Breast epithelium (tissue), 4 donors: ENCODE measurements around the gene TLL2. TPM values are rescaled to one million over a fixed set of nuclear protein-coding genes. Genes with fewer than 3 reads are reported as not detected.

Experiments
- DNase-seq, 2 donors: peaks; one replicate each; pipeline ENCODE4 v3.0.0-alpha.2; 2019; ENCODE audit warnings: low spot score in 2 of 2
- H3K27ac ChIP-seq, 2 donors: fragments of 200-600 bp; sonication (generic) in 1 of 2; one replicate each; pipeline ENCODE4 v1.5.1; 2016 to 2019; ENCODE audit warnings: mild to moderate bottlenecking in 1 of 2
- H3K27me3 ChIP-seq, 2 donors: fragments of 200-600 bp; sonication (generic) in 1 of 2; one replicate each; pipeline versions ENCODE4 v1.5.1 to v1.6.0; 2017 to 2019; ENCODE audit warnings: control low read depth in 1 of 2, mild to moderate bottlenecking in 1 of 2
- H3K36me3 ChIP-seq: fragments of 200-600 bp; one replicate; pipeline ENCODE4 v1.5.1; 2019
- H3K4me1 ChIP-seq, 2 donors: fragments of 200-600 bp; sonication (generic); one replicate each; pipeline ENCODE4 v1.5.1; 2016 to 2019; ENCODE audit warnings: control low read depth in 1 of 2
- H3K4me3 ChIP-seq, 3 donors: fragments of 200-600 bp; sonication (generic); 1 replicate in 2 of 3; 2 replicates in 1 of 3; pipeline ENCODE4 v1.5.1; 2016 to 2019; ENCODE audit warnings: mild to moderate bottlenecking in 3 of 3, moderate library complexity in 2 of 3
- H3K9me3 ChIP-seq, 2 donors: fragments of 200-600 bp; sonication (generic) in 1 of 2; one replicate each; pipeline ENCODE4 v1.5.1; 2016 to 2019; ENCODE audit warnings: control low read depth in 1 of 2
- CTCF ChIP-seq, 3 donors: fragments of 450-650 bp; IDR thresholded peaks; one replicate each; pipeline ENCODE4 v1.5.1; 2016 to 2017; ENCODE audit warnings: antibody characterized with exemption in 3 of 3, mild to moderate bottlenecking in 3 of 3, moderate library complexity in 3 of 3
- POLR2A ChIP-seq: fragments of 450-650 bp; IDR thresholded peaks from one replicate; pipeline ENCODE4 v1.6.1; 2016; ENCODE audit warnings: antibody characterized with exemption, mild to moderate bottlenecking, moderate library complexity
- POLR2AphosphoS5 ChIP-seq, 3 donors: sonication (generic); formaldehyde crosslinking; IDR thresholded peaks; one replicate each; pipeline ENCODE4 v1.6.1; 2017; ENCODE audit warnings: antibody characterized with exemption in 3 of 3
- intact Hi-C: fragments of 100-400 bp; cut with DNase I; formaldehyde crosslinking; loops from one replicate; pipeline ENCODE4 v1.15.1; 2023; ENCODE audit warnings: low total_unique reads
- total RNA-seq, 3 donors: library from RNA; depleted of rRNA; stranded (reverse); fragments of >200 nt; gene quantifications; one replicate each; pipeline ENCODE4 v1.1.0, GENCODE V29; 2016

TLL2 gene
- total RNA-seq, 3 donors from 2014 or later: under 0.01 TPM; not detected in 2

DNA sequence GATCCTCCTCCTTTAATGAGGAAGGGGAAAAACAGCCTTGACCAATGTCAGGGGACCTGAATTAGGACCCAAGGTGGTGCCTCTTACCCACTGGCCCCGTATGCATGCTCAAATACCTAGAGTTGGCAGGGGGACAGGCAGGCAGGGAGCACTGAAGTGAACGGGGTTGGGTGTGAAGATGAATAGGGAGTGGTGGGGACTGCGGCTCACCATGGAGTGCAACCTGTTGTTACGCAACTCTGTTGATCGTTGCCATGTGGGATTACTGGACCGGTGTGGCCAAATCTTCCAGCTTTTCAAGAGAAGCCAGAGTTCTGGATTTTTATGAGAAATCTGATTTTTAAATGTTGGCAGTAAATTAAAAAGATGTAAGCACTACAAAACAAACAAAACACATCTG is 48.1 kb downstream of the TLL2 start:
- DNase-seq: no peak
- Histone ChIP-seq H3K27ac (no peak overlapping the region), H3K4me1 (no peaks in the 10 kb centered on the region), H3K9me3 (no peaks in the 10 kb centered on the region), H3K27me3 (peaks cover 0 to 14% of the 10 kb centered on the region in 2 donors), H3K36me3 (no peaks in the 10 kb centered on the region), H3K4me3 (no peak overlapping the region)
- TF ChIP-seq CTCF (IDR thresholded peaks at IDR 0.05): no peak
- TF ChIP-seq POLR2A: no peak
- TF ChIP-seq POLR2AphosphoS5 (IDR thresholded peaks at IDR 0.05): no peak
- intact Hi-C loops: no loop called here

DNA sequence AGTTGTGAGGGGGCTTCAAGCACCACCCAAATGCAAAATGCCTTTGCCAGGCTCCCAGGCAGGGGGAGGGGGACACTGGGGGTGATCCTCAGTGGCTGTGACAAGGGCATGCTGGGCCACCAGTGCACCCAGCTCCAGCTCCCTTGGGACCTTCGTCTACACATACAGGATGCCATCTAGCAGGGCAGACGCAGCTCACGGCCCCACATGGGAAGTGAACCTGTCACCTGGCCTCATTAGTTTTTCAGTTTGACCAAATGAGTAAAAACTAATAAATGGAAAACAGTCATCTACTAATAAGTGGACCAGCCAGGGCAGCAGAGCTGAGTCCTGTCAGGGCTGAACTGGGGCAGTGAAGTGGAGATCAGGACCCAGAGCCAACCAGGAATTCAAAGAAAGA is 50.2 kb downstream of the TLL2 start:
- peaks cover 0 to 4% of the 10 kb centered on the region in 2 donors for H3K27me3 ChIP-seq
- no peaks in the 10 kb centered on the region for H3K36me3 ChIP-seq
- H3K27ac ChIP-seq: no peak overlapping the region
- no peaks in the 10 kb centered on the region for H3K4me1 ChIP-seq
- no peak for DNase-seq
- H3K9me3 ChIP-seq: no peaks in the 10 kb centered on the region
- no peak for TF ChIP-seq POLR2A
- TF ChIP-seq CTCF (IDR thresholded peaks at IDR 0.05): no peak
- no peak for TF ChIP-seq POLR2AphosphoS5 (IDR thresholded peaks at IDR 0.05)
- H3K4me3 ChIP-seq: no peak overlapping the region
- intact Hi-C loops: no loop called here

DNA sequence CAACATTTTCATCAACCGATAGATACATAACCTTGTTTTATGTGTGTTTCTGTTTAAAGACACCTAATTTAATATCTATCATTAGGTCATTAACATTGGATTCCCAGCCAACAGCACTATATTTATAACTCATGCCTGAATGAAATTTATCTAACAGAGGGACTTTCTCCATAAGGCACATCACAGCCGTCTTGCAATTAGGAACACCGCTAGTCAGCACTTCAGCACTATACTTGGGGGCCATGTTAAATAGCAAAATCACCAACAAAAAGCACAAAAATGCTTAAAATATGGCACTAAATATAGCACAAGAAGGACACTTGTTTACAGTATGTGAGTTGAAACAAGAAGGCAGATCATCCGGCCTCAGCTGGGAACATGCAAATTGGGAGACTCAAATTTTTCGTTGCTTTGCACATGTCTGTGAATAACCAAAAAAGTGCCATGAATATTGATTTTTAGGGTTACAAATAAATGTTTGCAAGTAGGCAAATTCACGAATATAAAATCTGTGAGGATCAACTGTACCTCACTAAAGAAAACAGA is 51.0 kb downstream of the TLL2 start:
- H3K36me3 ChIP-seq: no peaks in the 10 kb centered on the region
- TF ChIP-seq POLR2A (no peak), POLR2AphosphoS5 (IDR thresholded peaks at IDR 0.05) (no peak), CTCF (IDR thresholded peaks at IDR 0.05) (no peak)
- no peak overlapping the region for H3K4me3 ChIP-seq
- no peaks in the 10 kb centered on the region for H3K27me3 ChIP-seq
- H3K9me3 ChIP-seq: no peaks in the 10 kb centered on the region
- H3K4me1 ChIP-seq: no peaks in the 10 kb centered on the region
- no peak for DNase-seq
- H3K27ac ChIP-seq: no peak overlapping the region
- intact Hi-C loops: no loop called here

- TF ChIP-seq POLR2AphosphoS5 (IDR thresholded peaks at IDR 0.05) (no peak), POLR2A (no peak), CTCF (IDR thresholded peaks at IDR 0.05) (no peak)
- H3K27me3 ChIP-seq: peaks cover 0 to 5% of the 10 kb centered on the region in 2 donors
- no peak for DNase-seq
- no peak overlapping the region for H3K27ac ChIP-seq
- no peak overlapping the region for H3K4me3 ChIP-seq
- intact Hi-C loops: no loop called here
- H3K4me1 ChIP-seq: no peaks in the 10 kb centered on the region
- no peaks in the 10 kb centered on the region for H3K9me3 ChIP-seq
- H3K36me3 ChIP-seq: no peaks in the 10 kb centered on the region
Measured at GRCh38 chr10:96460316-96460715, 53.4 kb downstream of the TLL2 start.

DNA sequence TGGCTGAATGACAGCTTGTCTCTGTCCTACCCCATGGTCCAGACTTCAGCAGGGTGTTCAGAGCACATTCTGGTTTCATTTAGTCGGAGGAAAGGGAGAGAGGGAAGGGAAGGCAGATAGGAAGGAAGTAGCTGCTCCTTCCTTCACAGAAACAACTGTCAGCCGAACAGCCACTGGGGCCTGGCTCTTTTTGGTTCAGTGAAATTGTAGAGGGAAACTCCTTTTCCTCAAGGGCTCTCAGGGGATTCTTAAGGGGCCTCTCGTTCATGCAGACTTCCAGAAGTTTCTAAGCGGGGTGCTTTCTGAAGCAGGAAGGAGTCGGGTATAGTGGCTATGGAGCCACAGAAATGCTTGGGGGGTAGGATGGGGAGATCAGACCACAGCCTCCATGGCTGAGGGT is 56.4 kb downstream of the TLL2 start:
- intact Hi-C loops: no loop called here
- Histone ChIP-seq H3K27ac (no peak overlapping the region), H3K36me3 (no peaks in the 10 kb centered on the region), H3K27me3 (peaks cover 0 to 5% of the 10 kb centered on the region in 2 donors), H3K4me1 (no peaks in the 10 kb centered on the region), H3K9me3 (no peaks in the 10 kb centered on the region), H3K4me3 (no peak overlapping the region)
- TF ChIP-seq POLR2A (no peak), CTCF (IDR thresholded peaks at IDR 0.05) (no peak), POLR2AphosphoS5 (IDR thresholded peaks at IDR 0.05) (no peak)
- DNase-seq: no peak
